ENCODE measurements around the gene AQP1. TPM values are rescaled to one million over a fixed set of nuclear protein-coding genes. Genes with fewer than 3 reads are reported as not detected.

The AQP1 gene
- total RNA-seq, 2 donors from 2014 or later = 0.08 TPM; not detected in 1

GRCh38 chr7:30916255-30916654 lies 4.6 kb downstream of the AQP1 start:
- no peaks in the 10 kb centered on the region for H3K27me3 Mint-ChIP-seq
- H3K4me3 Mint-ChIP-seq = no peak overlapping the region
- H3K9me3 Mint-ChIP-seq = no peaks in the 10 kb centered on the region
- no peaks in the 10 kb centered on the region for H3K4me1 Mint-ChIP-seq
- H3K36me3 Mint-ChIP-seq (ENCODE audit: low read depth) = no peaks in the 10 kb centered on the region
- ATAC-seq (replicated peaks) = no peak
- H3K27ac Mint-ChIP-seq = no peak overlapping the region

DNA sequence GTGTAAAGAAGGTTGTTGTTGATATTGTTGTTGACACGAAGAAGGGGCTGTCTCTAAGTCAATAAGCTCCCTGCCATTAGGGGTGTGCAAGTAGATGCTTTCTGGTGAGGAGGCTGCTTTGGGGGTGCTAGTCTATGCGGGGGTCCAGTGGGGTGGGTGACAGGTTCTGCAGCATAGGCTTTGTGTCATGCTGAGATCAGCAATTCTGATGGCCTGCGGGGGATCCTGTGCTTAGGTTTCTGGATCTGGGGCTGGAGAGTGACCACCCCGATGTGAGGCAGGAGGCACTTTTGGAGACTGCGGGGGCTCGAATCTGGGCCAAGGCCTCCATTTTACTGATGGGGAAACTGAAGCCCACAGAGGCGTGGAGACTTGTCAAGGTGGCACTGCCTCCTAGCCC lies 5.1 kb downstream of the AQP1 start:
- no peak overlapping the region for H3K4me3 Mint-ChIP-seq
- ATAC-seq (replicated peaks) = no peak
- no peaks in the 10 kb centered on the region for H3K27me3 Mint-ChIP-seq

GRCh38 chr7:30917216-30917893 lies 5.7 kb downstream of the AQP1 start:
- Mint-ChIP-seq H3K27ac (no peak overlapping the region), H3K36me3 (ENCODE audit: low read depth) (no peaks in the 10 kb centered on the region), H3K4me1 (no peaks in the 10 kb centered on the region), H3K27me3 (no peaks in the 10 kb centered on the region), H3K9me3 (no peaks in the 10 kb centered on the region), H3K4me3 (no peak overlapping the region)
- ATAC-seq (replicated peaks) = no peak

More for the DNA sequence above, 5.1 kb downstream of the AQP1 start:
- Mint-ChIP-seq H3K9me3 (no peaks in the 10 kb centered on the region), H3K4me1 (no peaks in the 10 kb centered on the region), H3K27ac (no peak overlapping the region), H3K36me3 (ENCODE audit: low read depth) (no peaks in the 10 kb centered on the region)

DNA sequence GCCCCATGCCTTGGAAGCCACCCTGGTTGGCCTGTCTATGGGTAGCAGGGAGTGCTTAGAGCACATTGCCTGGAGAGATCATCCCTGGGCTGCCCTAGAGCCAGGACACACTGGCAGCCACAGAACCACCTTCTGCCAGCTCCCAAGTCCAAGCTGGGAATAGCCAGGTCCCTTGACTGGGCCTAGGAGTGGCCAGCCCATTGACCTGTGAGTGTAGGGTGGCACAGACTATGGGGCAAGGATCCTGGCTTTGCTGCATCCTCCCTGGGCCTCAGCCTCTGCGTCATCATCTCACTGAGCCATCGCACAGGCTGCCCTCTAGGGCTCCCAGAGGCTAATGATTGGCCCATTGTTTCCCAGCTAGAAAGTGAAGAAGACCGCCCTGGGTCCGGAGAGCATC lies 7.0 kb downstream of the AQP1 start:
- no peak for ATAC-seq (replicated peaks)
- H3K4me1 Mint-ChIP-seq = no peaks in the 10 kb centered on the region
- no peak overlapping the region for H3K4me3 Mint-ChIP-seq
- H3K27me3 Mint-ChIP-seq = no peaks in the 10 kb centered on the region
- no peak overlapping the region for H3K27ac Mint-ChIP-seq
- no peaks in the 10 kb centered on the region for H3K36me3 Mint-ChIP-seq (ENCODE audit: low read depth)
- H3K9me3 Mint-ChIP-seq = no peaks in the 10 kb centered on the region

DNA sequence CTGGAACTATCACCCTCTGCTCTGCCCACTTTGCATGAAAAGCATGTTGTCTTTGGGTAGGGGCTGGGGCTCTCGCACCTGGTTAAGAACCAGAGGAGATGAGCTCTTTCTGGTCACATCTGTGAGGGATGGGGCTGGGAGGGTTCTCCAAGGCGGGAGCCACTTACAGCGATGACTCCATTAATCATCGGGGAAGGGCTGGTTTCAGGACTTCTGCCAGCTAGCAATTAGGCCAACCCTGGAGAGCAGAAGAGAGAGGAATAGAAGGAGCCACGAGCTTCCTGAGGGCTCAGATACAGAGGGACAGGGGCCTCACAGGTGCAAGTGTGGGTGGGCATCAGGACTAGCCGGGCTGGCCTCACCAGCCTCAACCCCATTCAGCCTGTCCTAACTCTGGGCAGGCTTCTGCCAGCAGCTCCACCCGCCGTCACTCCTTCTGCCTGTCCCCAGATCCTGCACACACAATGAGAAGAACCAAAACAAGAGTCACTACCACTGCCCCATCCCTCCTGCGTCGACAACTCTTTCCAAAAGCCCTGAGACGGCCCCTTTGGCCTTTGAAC lies 8.4 kb downstream of the AQP1 start:
- no peak overlapping the region for H3K4me3 Mint-ChIP-seq
- no peak for ATAC-seq (replicated peaks)
- no peaks in the 10 kb centered on the region for H3K36me3 Mint-ChIP-seq (ENCODE audit: low read depth)
- no peaks in the 10 kb centered on the region for H3K4me1 Mint-ChIP-seq
- no peaks in the 10 kb centered on the region for H3K27me3 Mint-ChIP-seq
- no peaks in the 10 kb centered on the region for H3K9me3 Mint-ChIP-seq
- no peak overlapping the region for H3K27ac Mint-ChIP-seq

GRCh38 chr7:30920584-30921539 lies 9.2 kb downstream of the AQP1 start:
- H3K27me3 Mint-ChIP-seq = no peaks in the 10 kb centered on the region
- ATAC-seq (replicated peaks) = no peak
- no peak overlapping the region for H3K4me3 Mint-ChIP-seq
- H3K27ac Mint-ChIP-seq = no peak overlapping the region
- H3K36me3 Mint-ChIP-seq (ENCODE audit: low read depth) = no peaks in the 10 kb centered on the region
- H3K9me3 Mint-ChIP-seq = no peaks in the 10 kb centered on the region
- no peaks in the 10 kb centered on the region for H3K4me1 Mint-ChIP-seq

GRCh38 chr7:30921540-30922401 lies 10.1 kb downstream of the AQP1 start:
- no peak overlapping the region for H3K4me3 Mint-ChIP-seq
- H3K36me3 Mint-ChIP-seq (ENCODE audit: low read depth) = no peaks in the 10 kb centered on the region
- no peak overlapping the region for H3K27ac Mint-ChIP-seq
- no peaks in the 10 kb centered on the region for H3K9me3 Mint-ChIP-seq
- no peaks in the 10 kb centered on the region for H3K27me3 Mint-ChIP-seq
- H3K4me1 Mint-ChIP-seq = no peaks in the 10 kb centered on the region
- no peak for ATAC-seq (replicated peaks)

- no peak overlapping the region for H3K4me3 Mint-ChIP-seq
- ATAC-seq (replicated peaks) = no peak
- no peaks in the 10 kb centered on the region for H3K9me3 Mint-ChIP-seq
- H3K27me3 Mint-ChIP-seq = no peaks in the 10 kb centered on the region
- H3K27ac Mint-ChIP-seq = no peak overlapping the region
- H3K4me1 Mint-ChIP-seq = no peaks in the 10 kb centered on the region
- H3K36me3 Mint-ChIP-seq (ENCODE audit: low read depth) = no peaks in the 10 kb centered on the region
These were observed 10.9 kb downstream of the AQP1 start for GRCh38 chr7:30922596-30922995.

DNA sequence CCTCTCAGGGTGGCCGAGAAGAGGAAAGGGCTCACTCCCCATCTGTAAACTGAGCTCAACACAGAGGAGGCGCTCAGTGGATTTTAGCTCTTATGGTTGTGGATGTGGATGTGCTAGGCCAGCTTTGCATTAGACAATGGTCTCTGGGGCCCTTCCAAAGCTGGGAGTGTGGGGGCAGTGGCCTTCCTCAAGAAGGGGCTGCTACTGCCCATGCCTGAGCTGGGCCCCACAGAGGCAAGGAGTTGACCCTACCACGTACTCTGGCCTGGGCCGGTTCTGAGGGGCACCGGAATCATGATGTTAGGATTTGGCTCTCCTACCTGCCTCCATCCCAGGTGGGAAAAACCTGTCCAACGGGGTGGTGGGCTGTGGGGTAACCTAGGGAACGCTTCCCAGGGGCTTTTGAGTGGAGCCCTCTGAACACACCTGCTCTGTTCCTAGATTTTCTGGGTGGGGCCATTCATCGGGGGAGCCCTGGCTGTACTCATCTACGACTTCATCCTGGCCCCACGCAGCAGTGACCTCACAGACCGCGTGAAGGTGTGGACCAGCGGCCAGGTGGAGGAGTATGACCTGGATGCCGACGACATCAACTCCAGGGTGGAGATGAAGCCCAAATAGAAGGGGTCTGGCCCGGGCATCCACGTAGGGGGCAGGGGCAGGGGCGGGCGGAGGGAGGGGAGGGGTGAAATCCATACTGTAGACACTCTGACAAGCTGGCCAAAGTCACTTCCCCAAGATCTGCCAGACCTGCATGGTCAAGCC lies 11.5 kb downstream of the AQP1 start:
- no peak for ATAC-seq (replicated peaks)
- Mint-ChIP-seq H3K27ac (no peak overlapping the region), H3K9me3 (no peaks in the 10 kb centered on the region), H3K4me1 (no peaks in the 10 kb centered on the region), H3K4me3 (no peak overlapping the region), H3K36me3 (ENCODE audit: low read depth) (no peaks in the 10 kb centered on the region), H3K27me3 (no peaks in the 10 kb centered on the region)

DNA sequence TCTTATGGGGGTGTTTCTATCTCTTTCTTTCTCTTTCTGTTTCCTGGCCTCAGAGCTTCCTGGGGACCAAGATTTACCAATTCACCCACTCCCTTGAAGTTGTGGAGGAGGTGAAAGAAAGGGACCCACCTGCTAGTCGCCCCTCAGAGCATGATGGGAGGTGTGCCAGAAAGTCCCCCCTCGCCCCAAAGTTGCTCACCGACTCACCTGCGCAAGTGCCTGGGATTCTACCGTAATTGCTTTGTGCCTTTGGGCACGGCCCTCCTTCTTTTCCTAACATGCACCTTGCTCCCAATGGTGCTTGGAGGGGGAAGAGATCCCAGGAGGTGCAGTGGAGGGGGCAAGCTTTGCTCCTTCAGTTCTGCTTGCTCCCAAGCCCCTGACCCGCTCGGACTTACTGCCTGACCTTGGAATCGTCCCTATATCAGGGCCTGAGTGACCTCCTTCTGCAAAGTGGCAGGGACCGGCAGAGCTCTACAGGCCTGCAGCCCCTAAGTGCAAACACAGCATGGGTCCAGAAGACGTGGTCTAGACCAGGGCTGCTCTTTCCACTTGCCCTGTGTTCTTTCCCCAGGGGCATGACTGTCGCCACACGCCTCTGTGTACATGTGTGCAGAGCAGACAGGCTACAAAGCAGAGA lies 12.2 kb downstream of the AQP1 start:
- H3K4me3 Mint-ChIP-seq = no peak overlapping the region
- no peaks in the 10 kb centered on the region for H3K36me3 Mint-ChIP-seq (ENCODE audit: low read depth)
- H3K9me3 Mint-ChIP-seq = no peaks in the 10 kb centered on the region
- H3K27ac Mint-ChIP-seq = no peak overlapping the region
- no peaks in the 10 kb centered on the region for H3K4me1 Mint-ChIP-seq
- no peak for ATAC-seq (replicated peaks)
- H3K27me3 Mint-ChIP-seq = no peaks in the 10 kb centered on the region

GRCh38 chr7:30924624-30925023 lies 13.0 kb downstream of the AQP1 start:
- no peaks in the 10 kb centered on the region for H3K27me3 Mint-ChIP-seq
- H3K4me3 Mint-ChIP-seq = no peak overlapping the region
- no peak for ATAC-seq (replicated peaks)
- H3K9me3 Mint-ChIP-seq = no peaks in the 10 kb centered on the region
- H3K4me1 Mint-ChIP-seq = no peaks in the 10 kb centered on the region
- H3K36me3 Mint-ChIP-seq (ENCODE audit: low read depth) = no peaks in the 10 kb centered on the region
- H3K27ac Mint-ChIP-seq = no peak overlapping the region

GRCh38 chr7:30925117-30925516 lies 13.5 kb downstream of the AQP1 start:
- no peaks in the 10 kb centered on the region for H3K9me3 Mint-ChIP-seq
- H3K36me3 Mint-ChIP-seq (ENCODE audit: low read depth) = no peaks in the 10 kb centered on the region

DNA sequence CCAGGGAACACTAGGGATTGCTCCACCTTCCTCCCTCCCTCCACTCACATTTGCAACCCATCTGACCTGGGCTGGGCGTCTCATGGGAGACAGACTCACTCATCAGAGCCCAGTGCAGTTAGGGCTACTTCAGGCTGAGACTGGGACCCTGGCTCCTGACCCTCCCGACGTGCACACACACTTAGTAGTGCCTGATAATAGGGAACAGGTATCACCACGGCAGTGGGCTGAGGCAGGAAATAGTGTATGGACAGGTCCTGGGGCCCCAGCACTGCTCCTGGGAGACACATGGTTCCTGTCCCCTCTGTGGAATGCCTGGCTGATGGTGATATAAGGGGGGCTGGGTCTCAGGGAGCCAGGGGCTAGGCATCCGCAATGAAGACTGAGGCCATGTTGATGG lies 14.3 kb downstream of the AQP1 start:
- no peaks in the 10 kb centered on the region for H3K4me1 Mint-ChIP-seq
- no peak for ATAC-seq (replicated peaks)
- no peak overlapping the region for H3K4me3 Mint-ChIP-seq
- no peaks in the 10 kb centered on the region for H3K9me3 Mint-ChIP-seq
- H3K27me3 Mint-ChIP-seq = no peaks in the 10 kb centered on the region
- H3K36me3 Mint-ChIP-seq (ENCODE audit: low read depth) = no peaks in the 10 kb centered on the region
- H3K27ac Mint-ChIP-seq = no peak overlapping the region

More at GRCh38 chr7:30925117-30925516, 13.5 kb downstream of the AQP1 start:
- H3K27ac Mint-ChIP-seq = no peak overlapping the region
- no peaks in the 10 kb centered on the region for H3K4me1 Mint-ChIP-seq
- no peaks in the 10 kb centered on the region for H3K27me3 Mint-ChIP-seq
- no peak for ATAC-seq (replicated peaks)
- H3K4me3 Mint-ChIP-seq = no peak overlapping the region

Data from activated T-helper 17 cell treated with anti-CD3 and anti-CD28 coated beads, Interleukin-2, amount 50 U/mL, for 72 hours (primary cell).